DMS 273 (cell line): ENCODE measurements around the gene LPCAT2.
A peak's percentile ranks its signal among the peaks of the same experiment; 100 is the strongest.

ENCODE experiments used
- DNase-seq: peaks from one replicate; lab custom pipeline; 2025; ENCODE audit not compliant: unreplicated experiment; lab: John Stamatoyannopoulos, UW

The LPCAT2 gene

DNA sequence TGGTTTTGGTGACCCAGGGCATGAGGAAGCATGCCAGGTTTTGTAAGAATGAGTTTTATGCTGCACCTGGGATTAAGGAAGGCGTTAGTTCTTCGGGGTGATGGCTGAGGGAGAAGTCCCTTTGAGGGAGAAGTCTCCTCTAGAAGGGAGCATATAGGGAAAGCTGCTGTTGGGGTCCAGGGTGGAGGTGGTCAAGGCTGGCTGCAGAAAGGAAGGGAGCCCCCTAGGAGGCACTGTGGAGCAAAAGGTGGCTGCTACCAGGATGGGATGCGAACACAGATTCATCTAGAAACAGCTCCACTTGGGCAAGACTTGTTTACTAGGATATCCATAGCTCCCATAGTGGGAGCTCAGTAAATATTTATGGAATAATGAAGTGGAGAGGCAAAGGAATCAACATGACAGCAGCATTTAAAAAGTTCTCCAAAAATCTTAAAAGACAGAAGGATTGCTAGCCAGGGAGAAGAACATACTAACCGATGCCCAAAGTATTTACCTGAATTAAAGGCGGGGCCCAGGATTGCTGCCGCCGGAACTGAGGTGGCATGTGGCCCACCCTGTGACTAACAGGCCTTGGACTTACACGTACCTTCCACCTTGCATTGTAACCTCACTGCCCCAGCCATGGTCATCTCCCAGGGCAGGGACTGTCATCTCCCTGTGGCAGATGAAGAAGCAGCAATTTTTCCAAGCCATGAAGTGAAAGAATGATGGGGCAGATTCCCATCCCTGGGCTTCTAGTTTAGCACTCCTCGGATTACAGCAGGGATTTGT, 7.1 kb upstream of the LPCAT2 start:
- DNase-seq: peak; percentile 31

- peak; percentile 90 for DNase-seq
These were observed 6.0 kb upstream of the LPCAT2 start for GRCh38 chr16:55502801-55503366.

- no peak for DNase-seq
These were observed 4.9 kb upstream of the LPCAT2 start for GRCh38 chr16:55503726-55504550.

DNA sequence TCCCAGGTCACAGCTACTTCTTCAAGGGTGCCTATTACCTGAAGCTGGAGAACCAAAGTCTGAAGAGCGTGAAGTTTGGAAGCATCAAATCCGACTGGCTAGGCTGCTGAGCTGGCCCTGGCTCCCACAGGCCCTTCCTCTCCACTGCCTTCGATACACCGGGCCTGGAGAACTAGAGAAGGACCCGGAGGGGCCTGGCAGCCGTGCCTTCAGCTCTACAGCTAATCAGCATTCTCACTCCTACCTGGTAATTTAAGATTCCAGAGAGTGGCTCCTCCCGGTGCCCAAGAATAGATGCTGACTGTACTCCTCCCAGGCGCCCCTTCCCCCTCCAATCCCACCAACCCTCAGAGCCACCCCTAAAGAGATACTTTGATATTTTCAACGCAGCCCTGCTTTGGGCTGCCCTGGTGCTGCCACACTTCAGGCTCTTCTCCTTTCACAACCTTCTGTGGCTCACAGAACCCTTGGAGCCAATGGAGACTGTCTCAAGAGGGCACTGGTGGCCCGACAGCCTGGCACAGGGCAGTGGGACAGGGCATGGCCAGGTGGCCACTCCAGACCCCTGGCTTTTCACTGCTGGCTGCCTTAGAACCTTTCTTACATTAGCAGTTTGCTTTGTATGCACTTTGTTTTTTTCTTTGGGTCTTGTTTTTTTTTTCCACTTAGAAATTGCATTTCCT, 3.4 kb upstream of the LPCAT2 start:
- DNase-seq: no peak

GRCh38 chr16:55506083-55506482, 2.8 kb upstream of the LPCAT2 start:
- peak; percentile 36 for DNase-seq

DNA sequence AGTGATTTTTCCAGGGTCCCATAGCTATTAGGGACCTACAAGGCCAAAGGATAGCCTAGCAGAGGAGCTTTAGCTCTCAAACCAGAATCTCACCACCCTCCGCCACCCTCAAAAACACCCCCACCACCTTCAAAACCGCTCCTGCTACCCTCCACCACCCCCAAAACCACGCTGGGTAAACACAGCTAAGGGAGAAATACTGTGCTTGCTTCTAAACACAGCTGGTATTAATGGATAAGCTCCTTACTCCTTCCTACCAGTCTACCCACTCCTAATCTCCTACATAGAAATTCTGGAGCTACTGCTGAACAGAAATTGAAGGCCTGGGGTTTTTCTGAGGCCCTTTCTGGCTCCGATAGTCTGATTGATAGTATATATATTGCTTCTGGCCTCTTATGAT, 2.2 kb upstream of the LPCAT2 start:
- no peak for DNase-seq

GRCh38 chr16:55508271-55508921, 476 bp upstream of the LPCAT2 start:
- no peak for DNase-seq

GRCh38 chr16:55510185-55510805, 1.4 kb downstream of the LPCAT2 start:
- no peak for DNase-seq

DNA sequence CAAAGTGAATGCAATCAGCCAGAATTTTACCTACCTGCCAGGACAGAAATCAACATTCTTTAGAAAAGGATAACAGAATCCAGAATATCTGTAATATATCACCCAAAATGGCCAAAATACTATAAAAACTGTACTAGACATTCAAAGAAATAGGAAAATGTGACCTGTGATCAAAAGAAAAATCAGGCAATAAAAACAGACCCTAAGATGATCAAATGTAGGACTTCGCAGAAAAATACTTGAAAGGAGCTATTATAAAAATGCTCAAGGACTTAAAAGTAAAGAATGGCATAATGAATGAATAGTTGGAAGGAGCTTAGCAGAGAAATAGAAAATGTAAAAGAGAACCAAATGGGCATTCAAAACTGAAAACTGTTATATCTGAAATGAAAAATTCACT, 4.1 kb downstream of the LPCAT2 start:
- DNase-seq: no peak

DNA sequence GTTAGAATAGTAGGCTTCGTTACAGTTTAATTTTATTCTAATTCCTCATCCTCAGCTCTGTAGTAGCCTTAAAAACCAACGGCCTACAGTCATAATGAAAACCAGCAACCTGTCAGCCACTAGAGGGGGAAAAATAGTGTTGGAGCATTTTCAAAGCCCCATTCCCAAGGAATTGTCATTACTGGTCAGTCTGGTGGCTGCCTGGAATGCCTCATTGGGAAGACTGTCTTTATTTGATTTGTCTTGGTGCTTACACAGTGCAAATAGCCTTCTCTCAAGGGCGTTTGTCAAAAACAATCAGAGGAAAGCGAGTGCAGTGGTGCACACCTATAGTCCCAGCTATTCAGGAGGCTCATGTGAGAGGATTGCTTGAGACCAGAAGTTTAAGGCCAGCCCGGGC, 4.7 kb downstream of the LPCAT2 start:
- DNase-seq: no peak

DNA sequence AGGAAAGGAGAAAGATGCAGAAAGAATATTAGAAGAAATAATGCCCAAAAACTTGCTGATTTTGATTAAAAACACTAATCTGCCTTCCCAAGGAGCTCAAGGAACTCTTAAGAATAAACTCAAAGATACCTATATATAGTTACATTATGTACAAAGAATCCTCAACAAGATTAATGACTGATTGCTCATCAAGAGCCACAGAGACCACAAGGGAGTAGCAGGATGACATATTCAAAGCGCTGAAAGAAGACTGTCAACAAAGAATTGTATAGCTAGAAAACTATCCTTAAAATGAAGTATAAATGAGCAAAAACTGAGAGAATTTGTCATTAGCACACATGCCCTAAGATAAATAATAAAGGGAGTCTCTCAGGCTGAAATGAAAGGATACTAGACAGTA, 6.2 kb downstream of the LPCAT2 start:
- no peak for DNase-seq

GRCh38 chr16:55521792-55522191, 12.9 kb downstream of the LPCAT2 start:
- no peak for DNase-seq

GRCh38 chr16:55526441-55526840, 17.6 kb downstream of the LPCAT2 start:
- DNase-seq: no peak

DNA sequence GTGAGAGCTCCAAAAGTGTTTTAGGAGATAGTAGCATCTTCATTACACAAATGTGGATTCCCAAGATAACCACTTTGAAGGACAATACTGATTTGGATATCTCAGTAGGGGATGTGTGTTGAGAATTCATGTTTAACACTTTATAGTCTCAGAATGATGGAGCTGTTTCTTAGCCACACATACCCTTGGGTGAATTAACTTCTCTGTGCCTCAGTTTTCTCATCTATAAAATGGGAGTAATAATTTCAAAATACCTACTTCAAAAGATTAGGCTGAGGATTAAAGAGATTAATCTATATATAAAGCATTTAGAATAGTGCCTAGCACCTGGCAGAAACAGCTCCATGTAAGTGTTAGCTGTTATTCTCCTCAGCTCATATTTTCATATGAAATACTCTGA, 19.0 kb downstream of the LPCAT2 start:
- DNase-seq: no peak

DNA sequence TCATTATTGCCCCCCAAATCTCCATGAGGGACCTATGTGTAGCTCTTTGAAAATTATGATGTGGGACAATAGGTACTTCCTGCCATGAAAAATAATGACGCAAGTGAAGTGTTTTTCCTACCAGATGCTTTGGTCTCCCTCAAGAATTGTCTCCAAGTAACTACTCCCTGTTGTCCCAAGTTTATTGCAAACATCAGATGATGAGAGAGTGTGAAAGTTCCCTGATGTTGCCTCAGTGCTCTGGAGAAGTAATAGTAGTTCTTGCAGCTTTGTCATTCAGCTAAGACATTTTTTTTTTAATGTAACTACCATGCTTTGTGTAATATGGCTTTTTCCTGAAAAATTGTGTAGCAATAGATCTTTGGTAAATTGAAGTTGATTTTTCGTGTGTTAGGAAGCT, 20.1 kb downstream of the LPCAT2 start:
- no peak for DNase-seq

- DNase-seq: no peak
These were observed 21.5 kb downstream of the LPCAT2 start for GRCh38 chr16:55530316-55530856.

- no peak for DNase-seq
These were observed 23.4 kb downstream of the LPCAT2 start for GRCh38 chr16:55532227-55532626.

DNA sequence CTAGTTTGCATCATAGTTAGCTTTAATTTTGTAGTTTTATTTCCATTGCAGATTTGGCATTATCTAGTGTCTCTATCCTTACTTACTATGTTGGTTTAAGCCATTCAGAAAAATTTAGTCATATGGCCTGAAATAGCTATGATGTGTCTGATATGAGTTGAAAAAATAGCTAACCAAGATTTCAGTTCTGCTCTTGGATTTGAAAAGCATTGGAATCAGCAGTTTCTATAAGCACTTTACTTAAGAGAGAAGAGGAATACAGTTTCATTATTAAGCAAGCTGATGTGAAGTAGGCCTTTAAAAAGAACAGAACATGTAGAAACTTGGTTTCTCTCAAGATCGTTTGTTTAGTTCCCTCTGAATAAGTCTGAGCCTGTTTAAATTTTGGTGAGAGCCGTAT, 25.9 kb downstream of the LPCAT2 start:
- DNase-seq: no peak

GRCh38 chr16:55539049-55539448, 30.2 kb downstream of the LPCAT2 start:
- DNase-seq: no peak

DNA sequence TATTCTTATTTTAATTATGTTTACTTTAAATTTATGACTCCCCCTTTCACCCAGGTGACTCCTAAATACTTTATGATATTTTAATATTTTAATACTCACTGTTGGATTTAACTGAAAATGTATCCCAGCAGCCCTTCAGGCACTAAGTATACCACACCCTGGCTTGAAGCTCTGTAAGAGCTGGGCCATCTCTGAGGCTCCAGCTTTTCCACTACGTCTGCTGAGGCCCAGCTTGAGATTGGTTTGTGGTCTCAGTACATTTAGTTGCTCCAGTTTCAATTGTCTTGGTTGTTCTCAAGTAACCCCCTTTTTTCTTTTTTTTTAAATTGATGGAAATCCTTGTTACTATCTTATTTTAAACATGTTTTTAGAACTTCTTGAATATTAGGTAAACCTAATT, 30.6 kb downstream of the LPCAT2 start:
- no peak for DNase-seq
